ENCODE results near the gene SH3BGR.
"Not testable (repeated sequence)": the region's sequence is repeated elsewhere in the genome, so short reads cannot be mapped to it uniquely, and the experiment has no call there.

The SH3BGR gene

GRCh38 chr21:39518055-39518846 is 66.5 kb downstream of the SH3BGR start:
- peak; percentile 46 for DNase-seq

GRCh38 chr21:39518847-39519210 is 67.1 kb downstream of the SH3BGR start:
- DNase-seq, result no peak

- no peak for DNase-seq
Observed at GRCh38 chr21:39519835-39520234, 68.1 kb downstream of the SH3BGR start.

- DNase-seq, result no peak
Observed at GRCh38 chr21:39523399-39523798, 71.6 kb downstream of the SH3BGR start.

GRCh38 chr21:39523915-39524314 is 72.1 kb downstream of the SH3BGR start:
- no peak for DNase-seq

- no peak for DNase-seq
Observed at GRCh38 chr21:39525129-39525528, 73.4 kb downstream of the SH3BGR start.

GRCh38 chr21:39525601-39526000 is 73.8 kb downstream of the SH3BGR start:
- DNase-seq, result no peak

- no peak for DNase-seq
Observed at GRCh38 chr21:39527067-39527595, 75.4 kb downstream of the SH3BGR start.

GRCh38 chr21:39527664-39528381 is 76.1 kb downstream of the SH3BGR start:
- DNase-seq, result no peak

GRCh38 chr21:39529026-39529425 is 77.3 kb downstream of the SH3BGR start:
- no peak for DNase-seq

GRCh38 chr21:39531064-39531463 is 79.3 kb downstream of the SH3BGR start:
- no peak for DNase-seq

GRCh38 chr21:39531840-39532239 is 80.1 kb downstream of the SH3BGR start:
- no peak for DNase-seq

- no peak for DNase-seq
Observed at GRCh38 chr21:39533545-39534380, 82.0 kb downstream of the SH3BGR start.

GRCh38 chr21:39535646-39536437 is 84.1 kb downstream of the SH3BGR start:
- DNase-seq, result no peak

- no peak for DNase-seq
Observed at GRCh38 chr21:39536835-39537234, 85.1 kb downstream of the SH3BGR start.

- no peak for DNase-seq
Observed at GRCh38 chr21:39537571-39537970, 85.8 kb downstream of the SH3BGR start.

GRCh38 chr21:39538453-39539042 is 86.8 kb downstream of the SH3BGR start:
- DNase-seq, result no peak

- not testable (repeated sequence) for DNase-seq
Observed at GRCh38 chr21:39540367-39540766, 88.6 kb downstream of the SH3BGR start.

- no peak for DNase-seq
Observed at GRCh38 chr21:39542736-39543135, 91.0 kb downstream of the SH3BGR start.

GRCh38 chr21:39546522-39546921 is 94.8 kb downstream of the SH3BGR start:
- no peak for DNase-seq

GRCh38 chr21:39552856-39553255 is 101.1 kb downstream of the SH3BGR start:
- DNase-seq, result no peak

GRCh38 chr21:39553331-39553730 is 101.6 kb downstream of the SH3BGR start:
- no peak for DNase-seq

Data from fibroblast of skin of right quadriceps (primary cell).